GM12878 (cell line): Measurements from ENCODE around the gene PAQR8. TPM values are rescaled to one million over a fixed set of nuclear protein-coding genes. Genes with fewer than 3 reads are reported as not detected.

Experiments
- NFYB ChIP-seq: IDR thresholded peaks from 2 replicates; pipeline ENCODE4 v1.6.1; 2011; ENCODE audit warnings: low read depth, mild to moderate bottlenecking, low read length, improper control_type of control experiment, moderate library complexity; ENCODE audit not compliant: insufficient read depth
- POLR2AphosphoS2 ChIP-seq: IDR thresholded peaks from 2 replicates; pipeline ENCODE4 v1.6.1; 2011; ENCODE audit warnings: low read depth, mild to moderate bottlenecking, low read length, improper control_type of control experiment, moderate library complexity
- RFX5 ChIP-seq: IDR thresholded peaks from 2 replicates; pipeline ENCODE4 v1.6.1; 2011; ENCODE audit warnings: low read depth, low read length, improper control_type of control experiment
- SMC3 ChIP-seq: IDR thresholded peaks from 2 replicates; pipeline ENCODE4 v1.6.1; 2011; ENCODE audit warnings: low read length, improper control_type of control experiment, borderline replicate concordance
- polyA plus RNA-seq, 11 experiments: library from polyadenylated mRNA; depleted of rRNA in 4 of 11; unstranded in 6 of 11; stranded (reverse) in 5 of 11; fragments of >200 nt; fragmentation: Nextera tagmentation in 4 of 11; fragmentation: Illumina TruSeq in 1 of 11; extraction: Ambion mirVana in 4 of 11; extraction: Trizol in 1 of 11; gene quantifications; 1 replicate in 1 of 11; 2 replicates in 10 of 11; pipeline versions ENCODE4 v1.2.1 to v1.2.3, GENCODE V29; 2011 to 2016; ENCODE audit warnings: inconsistent platforms in 2 of 11, missing spikeins in 2 of 11, low read depth in 1 of 11
- total RNA-seq, 4 experiments: library from RNA; depleted of rRNA in 3 of 4; stranded (reverse); fragments of >200 nt in 3 of 4; fragmentation: Illumina TruSeq in 1 of 4; extraction: Trizol in 1 of 4; gene quantifications; 2 replicates each; pipeline versions ENCODE4 v1.2.1 to v1.2.3, GENCODE V29; 2013 to 2021
- TF ChIP-seq, protein P1 (sequence below): fragments of 150-350 bp; IDR thresholded peaks from 2 replicates; pipeline ENCODE4 v1.6.1; 2016; ENCODE audit warnings: low read depth, low read length
- TF ChIP-seq, protein P2 (sequence below): IDR thresholded peaks from 2 replicates; pipeline ENCODE4 v1.6.1; 2012; ENCODE audit warnings: low read depth, low read length, improper control_type of control experiment

Gene PAQR8
- total and polyA plus RNA-seq, 10 of the 15 experiments (the other 5 are each of a cell fraction or from before 2014, with no cell fraction given): 3.9 to 22.4 (median 14.6) TPM

GRCh38 chr6:52399511-52400312 is 37.8 kb downstream of the PAQR8 start (continued):
- TF ChIP-seq, protein P1, sequence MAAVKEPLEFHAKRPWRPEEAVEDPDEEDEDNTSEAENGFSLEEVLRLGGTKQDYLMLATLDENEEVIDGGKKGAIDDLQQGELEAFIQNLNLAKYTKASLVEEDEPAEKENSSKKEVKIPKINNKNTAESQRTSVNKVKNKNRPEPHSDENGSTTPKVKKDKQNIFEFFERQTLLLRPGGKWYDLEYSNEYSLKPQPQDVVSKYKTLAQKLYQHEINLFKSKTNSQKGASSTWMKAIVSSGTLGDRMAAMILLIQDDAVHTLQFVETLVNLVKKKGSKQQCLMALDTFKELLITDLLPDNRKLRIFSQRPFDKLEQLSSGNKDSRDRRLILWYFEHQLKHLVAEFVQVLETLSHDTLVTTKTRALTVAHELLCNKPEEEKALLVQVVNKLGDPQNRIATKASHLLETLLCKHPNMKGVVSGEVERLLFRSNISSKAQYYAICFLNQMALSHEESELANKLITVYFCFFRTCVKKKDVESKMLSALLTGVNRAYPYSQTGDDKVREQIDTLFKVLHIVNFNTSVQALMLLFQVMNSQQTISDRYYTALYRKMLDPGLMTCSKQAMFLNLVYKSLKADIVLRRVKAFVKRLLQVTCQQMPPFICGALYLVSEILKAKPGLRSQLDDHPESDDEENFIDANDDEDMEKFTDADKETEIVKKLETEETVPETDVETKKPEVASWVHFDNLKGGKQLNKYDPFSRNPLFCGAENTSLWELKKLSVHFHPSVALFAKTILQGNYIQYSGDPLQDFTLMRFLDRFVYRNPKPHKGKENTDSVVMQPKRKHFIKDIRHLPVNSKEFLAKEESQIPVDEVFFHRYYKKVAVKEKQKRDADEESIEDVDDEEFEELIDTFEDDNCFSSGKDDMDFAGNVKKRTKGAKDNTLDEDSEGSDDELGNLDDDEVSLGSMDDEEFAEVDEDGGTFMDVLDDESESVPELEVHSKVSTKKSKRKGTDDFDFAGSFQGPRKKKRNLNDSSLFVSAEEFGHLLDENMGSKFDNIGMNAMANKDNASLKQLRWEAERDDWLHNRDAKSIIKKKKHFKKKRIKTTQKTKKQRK: no peak
- TF ChIP-seq NFYB (no peak), RFX5 (no peak), SMC3 (peak; percentile 90; the same call in 1 of the 2 replicates), POLR2AphosphoS2 (no peak)
- TF ChIP-seq, protein P2, sequence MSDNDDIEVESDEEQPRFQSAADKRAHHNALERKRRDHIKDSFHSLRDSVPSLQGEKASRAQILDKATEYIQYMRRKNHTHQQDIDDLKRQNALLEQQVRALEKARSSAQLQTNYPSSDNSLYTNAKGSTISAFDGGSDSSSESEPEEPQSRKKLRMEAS: no peak
